ENCODE data around the gene GRAMD2B.

GRCh38 chr5:126511961-126512360 is 88.8 kb downstream of the GRAMD2B start:
- no peak for TF ChIP-seq POLR2A (IDR thresholded peaks at IDR 0.05; ENCODE audit: low read depth, low read length)
- TF ChIP-seq POLR2AphosphoS5 (IDR thresholded peaks at IDR 0.05; ENCODE audit: low read depth, low read length): no peak
- TF ChIP-seq TAF1 (IDR thresholded peaks at IDR 0.05; ENCODE audit: borderline replicate concordance, low read depth, low read length): no peak
